ENCODE data around the gene TECPR2.

GRCh38 chr14:102341566-102341965 lies 21.2 kb upstream of the TECPR2 start:
- TF ChIP-seq POLR2AphosphoS5 (IDR thresholded peaks at IDR 0.05) = peak in 1 of 3 donors; percentile 36
- TF ChIP-seq, protein P1, sequence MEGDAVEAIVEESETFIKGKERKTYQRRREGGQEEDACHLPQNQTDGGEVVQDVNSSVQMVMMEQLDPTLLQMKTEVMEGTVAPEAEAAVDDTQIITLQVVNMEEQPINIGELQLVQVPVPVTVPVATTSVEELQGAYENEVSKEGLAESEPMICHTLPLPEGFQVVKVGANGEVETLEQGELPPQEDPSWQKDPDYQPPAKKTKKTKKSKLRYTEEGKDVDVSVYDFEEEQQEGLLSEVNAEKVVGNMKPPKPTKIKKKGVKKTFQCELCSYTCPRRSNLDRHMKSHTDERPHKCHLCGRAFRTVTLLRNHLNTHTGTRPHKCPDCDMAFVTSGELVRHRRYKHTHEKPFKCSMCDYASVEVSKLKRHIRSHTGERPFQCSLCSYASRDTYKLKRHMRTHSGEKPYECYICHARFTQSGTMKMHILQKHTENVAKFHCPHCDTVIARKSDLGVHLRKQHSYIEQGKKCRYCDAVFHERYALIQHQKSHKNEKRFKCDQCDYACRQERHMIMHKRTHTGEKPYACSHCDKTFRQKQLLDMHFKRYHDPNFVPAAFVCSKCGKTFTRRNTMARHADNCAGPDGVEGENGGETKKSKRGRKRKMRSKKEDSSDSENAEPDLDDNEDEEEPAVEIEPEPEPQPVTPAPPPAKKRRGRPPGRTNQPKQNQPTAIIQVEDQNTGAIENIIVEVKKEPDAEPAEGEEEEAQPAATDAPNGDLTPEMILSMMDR (IDR thresholded peaks at IDR 0.05 in 8 of 11, conservative IDR thresholded peaks at IDR 0.05 in 3 of 11) = no peak

Data from spleen (tissue), 7 donors.